GM18517 (cell line): Measurements from ENCODE around the gene LINC01488.

Experiments used
- ATAC-seq: cut with Tn5 transposase; IDR thresholded peaks from one replicate; pipeline ENCODE4 v1.9.1; 2021; ENCODE audit warnings: mild to moderate bottlenecking, moderate library complexity; ENCODE audit not compliant: unreplicated experiment

Gene LINC01488

GRCh38 chr11:69490516-69490915 is 9.1 kb downstream of the LINC01488 start:
- ATAC-seq: no peak

- ATAC-seq: no peak
Observed at GRCh38 chr11:69491071-69492031, 9.9 kb downstream of the LINC01488 start.

DNA sequence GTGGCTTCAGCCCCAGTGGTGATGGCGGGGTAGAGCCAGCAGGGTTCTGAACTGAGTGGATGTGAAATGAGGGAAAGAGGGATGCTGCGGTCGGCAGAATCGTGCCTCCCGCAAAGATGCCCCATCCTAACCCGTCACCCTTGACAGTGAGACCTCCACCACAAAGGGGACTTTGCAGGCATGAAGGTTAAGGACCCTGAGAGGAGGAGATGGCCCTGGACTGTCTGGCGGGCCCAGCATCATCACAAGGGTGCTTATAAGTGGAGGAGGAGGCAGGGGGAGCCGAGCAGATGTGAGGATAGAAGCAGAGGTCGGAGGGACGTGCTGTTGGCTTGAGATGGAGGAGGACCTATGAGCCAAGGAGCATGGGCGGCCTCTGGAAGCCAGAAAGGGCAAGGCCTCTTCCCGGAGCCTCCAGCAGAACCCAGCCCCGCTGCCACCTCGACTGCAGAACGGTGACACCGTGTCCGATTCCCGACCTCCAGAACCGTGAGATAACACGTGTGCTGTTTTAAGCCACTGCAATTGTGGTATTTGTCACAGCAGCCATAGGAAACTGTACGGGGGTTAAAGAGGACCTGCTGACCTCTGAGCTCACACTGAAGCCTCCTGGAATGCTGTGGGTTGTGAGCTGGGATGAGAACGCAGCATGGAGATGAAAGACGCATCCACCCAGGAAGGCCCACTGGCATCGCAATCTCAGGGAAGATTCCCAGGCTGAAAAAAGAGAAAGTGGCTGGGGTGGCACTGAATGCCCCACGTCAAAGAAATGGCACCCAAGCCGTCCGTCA is 10.9 kb downstream of the LINC01488 start:
- ATAC-seq: no peak

DNA sequence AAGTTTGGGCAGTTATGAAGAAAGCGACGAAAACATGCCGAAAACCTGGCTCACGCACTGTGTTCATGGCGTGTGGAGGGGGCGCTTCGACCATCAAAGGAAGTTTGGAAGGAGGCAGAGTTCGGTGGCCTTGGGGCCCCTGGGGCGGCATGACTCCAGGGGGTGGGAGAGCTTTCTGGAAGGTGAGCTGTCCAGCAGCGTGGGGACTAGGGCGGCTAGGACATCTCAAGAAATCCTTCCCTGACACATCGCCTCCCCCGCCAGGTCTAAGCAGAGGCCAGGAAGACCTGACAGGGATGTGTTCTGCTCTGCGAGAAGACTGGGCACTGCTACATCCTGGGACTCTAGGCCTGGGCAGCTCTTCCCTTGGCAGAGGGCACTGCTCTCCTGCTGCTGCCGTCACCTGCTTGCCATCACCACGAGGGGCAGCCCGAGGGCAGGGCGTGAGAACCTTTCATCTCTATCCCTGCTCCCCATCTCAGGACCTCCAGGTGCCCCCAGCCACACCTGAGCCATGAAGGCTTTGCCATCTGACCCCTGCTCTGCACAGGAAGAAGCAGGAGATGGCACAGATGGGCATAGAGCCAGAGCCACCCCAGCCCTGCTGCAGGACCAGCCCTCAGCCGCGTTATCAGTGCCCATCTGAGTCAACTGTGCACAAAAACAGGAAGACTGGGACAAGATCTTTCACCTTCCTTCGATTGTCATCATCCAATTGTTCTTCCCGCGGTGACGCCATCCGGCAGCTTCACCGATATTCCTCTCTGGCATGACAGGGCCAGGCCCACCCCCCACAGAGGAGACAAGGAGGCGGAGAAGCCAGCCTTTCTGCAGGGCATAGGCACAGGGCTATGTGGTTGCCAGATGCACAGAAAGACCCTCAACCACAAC is 12.7 kb downstream of the LINC01488 start:
- ATAC-seq: no peak

GRCh38 chr11:69494851-69495250 is 13.4 kb downstream of the LINC01488 start:
- ATAC-seq: no peak

DNA sequence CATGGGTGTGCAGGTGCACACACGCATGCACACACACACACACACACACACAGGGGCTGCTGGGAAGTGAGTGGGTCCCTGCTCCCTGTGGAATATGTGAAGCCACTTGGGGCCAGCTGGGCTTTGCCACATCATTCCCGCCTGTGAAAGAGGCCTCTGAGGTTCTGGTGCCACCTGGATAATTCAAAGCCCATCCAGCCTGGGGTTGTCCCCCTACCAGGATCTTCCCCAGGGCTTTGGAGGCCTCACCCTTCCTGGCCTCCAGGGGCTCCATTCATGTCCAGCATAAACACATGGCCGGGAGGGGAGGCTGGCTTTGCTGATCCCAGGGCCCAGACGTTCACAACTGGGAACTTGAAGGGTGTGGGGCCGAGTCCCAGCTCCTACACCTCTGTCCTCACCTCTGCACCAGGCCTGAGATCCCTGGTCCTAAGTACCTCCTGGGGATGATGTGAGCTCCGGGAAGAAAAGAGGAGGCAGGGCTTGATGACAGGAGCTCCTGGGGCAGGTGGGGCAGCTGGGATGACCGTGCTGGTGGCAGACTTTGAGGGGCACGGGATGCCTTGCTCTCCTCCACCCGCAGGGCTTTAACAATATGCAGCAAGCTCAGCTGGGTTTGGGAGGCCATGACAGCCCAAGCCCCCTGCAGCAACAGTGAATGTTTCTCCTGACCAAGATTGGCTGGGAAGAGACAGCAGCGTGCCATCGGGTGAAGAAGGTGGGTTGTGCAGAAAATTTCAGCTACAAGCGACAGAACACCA is 14.2 kb downstream of the LINC01488 start:
- ATAC-seq: no peak

DNA sequence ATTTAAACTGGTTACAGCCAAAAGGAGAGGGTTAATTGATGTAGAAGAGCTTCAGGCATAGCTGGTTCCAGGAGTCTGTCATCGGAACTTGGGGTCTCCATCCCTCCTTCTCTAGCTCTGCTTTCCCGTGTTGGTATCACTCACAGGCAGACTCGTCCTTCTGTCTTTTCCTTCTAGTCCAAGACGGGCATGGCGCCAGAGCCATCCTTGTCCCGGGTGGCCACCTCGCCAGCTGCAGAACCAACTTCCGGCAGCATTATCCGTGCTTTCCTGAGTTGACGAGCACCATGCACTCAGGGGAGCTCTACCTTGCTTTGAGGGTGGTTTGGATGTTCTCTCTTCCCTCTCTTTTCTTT is 14.7 kb downstream of the LINC01488 start:
- ATAC-seq: no peak

- no peak for ATAC-seq
Observed at GRCh38 chr11:69496631-69497220, 15.3 kb downstream of the LINC01488 start.

DNA sequence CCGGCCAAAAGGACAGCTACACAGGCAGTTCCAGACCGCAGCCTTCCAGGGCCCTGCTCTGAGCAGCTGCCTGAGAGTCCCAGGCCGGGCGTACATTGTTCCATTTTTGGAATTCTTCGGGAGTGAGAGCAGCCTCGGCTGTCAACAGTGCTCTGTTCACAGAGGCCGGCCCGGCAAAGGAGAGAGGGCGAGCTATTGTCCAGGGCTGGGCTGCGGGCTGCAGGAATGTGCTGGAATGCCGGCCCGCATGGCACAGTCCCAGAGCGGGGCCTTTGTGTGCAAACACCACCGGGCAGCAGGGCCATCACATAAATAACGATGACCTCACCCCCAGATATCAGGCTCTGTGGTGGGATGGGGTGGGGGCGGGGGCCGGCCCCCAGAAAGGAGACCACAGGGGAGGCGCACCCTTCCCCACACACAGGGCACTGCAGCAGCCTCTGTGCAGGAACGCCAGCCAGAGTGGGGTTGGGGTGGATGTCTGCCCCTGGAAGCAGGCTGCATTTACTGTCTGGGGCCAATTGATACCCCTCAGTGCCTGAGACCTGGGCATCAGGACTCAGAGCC is 15.8 kb downstream of the LINC01488 start:
- no peak for ATAC-seq

DNA sequence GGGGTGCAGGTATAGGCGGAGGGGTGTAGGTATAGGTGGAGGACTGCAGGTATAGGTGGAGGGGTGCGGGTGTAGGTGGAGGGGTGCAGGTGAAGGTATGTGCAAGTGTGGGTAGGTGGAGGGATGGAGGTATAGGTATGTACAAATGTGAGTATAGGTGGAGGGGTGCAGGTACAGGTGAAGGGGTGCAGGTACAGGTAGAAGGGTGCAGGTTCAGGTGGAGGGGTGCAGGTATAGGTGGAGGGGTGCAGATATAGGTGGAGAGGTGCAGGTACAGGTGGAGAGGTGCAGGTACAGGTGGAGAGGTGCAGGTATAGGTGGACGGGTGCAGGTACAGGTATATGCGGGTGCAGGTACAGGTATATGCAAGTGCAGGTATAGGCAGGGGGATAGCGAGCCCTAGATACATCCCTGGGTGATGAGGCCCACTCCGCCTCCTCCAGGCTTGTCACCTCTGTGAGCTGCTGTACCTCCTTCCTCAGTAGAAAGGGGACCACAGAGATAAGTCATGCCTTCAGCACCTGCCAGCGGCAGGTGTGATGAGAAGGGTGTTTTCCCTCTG is 17.2 kb downstream of the LINC01488 start:
- no peak for ATAC-seq

DNA sequence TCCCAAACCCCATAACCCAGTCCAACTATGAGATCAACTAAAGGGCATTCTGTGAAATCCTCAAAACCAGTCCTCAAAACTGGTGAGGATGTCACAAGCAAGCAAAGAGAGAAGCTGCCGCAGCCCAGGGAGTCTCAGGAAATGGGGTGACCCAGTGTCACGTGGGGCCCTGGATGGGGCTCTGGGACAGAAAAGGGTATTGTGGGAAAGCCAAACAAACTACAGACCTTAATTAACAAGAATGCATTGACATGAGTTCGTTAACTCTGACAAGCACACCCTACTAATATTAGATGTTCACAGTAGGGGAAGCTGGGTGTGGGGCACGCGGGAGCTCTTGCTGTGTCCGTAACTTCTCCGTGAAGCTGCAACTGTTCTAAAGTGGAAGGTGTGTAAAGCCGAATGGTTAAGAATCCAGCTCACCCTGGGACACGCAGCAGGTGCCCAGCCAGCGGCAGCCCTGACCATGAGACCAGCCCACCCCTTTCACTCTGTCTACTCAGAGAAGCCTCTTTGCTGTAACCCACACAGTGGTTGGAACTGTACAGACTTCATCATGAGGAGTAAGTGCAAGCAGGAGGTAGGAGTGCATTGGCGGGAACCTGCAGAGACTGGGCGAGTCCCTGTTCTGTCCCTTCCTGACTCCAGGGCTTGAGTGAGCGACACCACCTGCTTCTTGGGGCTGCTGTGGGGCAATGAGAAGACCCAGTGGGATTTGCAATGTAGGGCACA is 17.9 kb downstream of the LINC01488 start:
- ATAC-seq: no peak

GRCh38 chr11:69499918-69500284 is 18.4 kb downstream of the LINC01488 start:
- ATAC-seq: no peak

- ATAC-seq: no peak
Observed at GRCh38 chr11:69500285-69501120, 19.0 kb downstream of the LINC01488 start.

- ATAC-seq: no peak
Observed at GRCh38 chr11:69501121-69501489, 19.6 kb downstream of the LINC01488 start.

DNA sequence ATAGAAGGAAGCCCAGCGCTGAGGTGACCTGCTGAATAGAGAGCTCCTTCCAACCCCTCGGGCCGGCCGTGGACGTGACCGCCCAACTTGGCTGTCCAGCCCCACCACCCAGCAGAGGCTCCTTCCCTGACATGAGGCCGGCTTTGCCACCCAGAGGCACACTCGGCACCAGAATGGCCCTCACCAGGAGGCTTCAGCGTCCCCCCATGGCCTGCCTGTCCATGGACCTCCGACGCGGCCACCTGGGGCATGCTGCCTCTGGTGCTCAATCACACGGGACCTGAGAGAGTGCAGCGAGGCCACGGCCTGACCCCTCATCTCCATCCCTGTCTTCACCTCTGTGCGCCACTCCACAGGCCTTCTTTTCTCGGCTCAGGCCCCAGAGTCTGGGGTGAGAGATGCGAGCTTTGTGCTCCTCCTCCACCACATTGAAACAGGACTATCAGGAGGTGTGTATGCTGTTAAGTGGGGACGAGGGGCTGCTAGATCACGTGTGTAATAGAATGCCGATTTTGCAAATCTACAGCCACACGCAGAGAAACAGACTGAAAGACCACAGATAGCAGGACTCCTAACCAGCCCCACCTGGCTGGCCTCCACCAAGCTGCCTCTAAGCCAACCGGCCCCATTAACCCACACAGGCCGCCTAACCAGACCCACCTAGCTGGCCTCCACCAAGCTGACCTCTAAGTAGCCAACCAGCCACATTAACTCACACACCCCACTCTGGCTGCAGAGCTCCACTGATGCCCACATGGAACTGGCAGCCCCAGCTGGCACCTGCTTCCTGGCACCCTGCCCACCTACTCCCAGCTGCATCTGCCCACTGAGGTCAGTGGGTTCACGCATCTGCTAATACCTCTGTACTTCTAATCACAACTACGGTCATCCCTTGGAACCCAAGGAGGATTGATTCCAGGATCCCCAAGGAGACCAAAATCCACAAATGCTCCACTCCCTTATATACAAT is 20.7 kb downstream of the LINC01488 start:
- no peak for ATAC-seq

- ATAC-seq: no peak
Observed at GRCh38 chr11:69504127-69504526, 22.7 kb downstream of the LINC01488 start.
